NK-92 (cell line): ENCODE results near the gene PNLDC1.
"Not testable (repeated sequence)": the region's sequence is repeated elsewhere in the genome, so short reads cannot be mapped to it uniquely, and the experiment has no call there.

ENCODE experiments used
- DNase-seq: peaks from one replicate; lab custom pipeline; 2025; ENCODE audit not compliant: unreplicated experiment; lab: John Stamatoyannopoulos, UW

Gene PNLDC1

GRCh38 chr6:159817951-159818739, 18.1 kb downstream of the PNLDC1 start:
- no peak for DNase-seq

- no peak for DNase-seq
Observed at GRCh38 chr6:159819098-159819497, 19.0 kb downstream of the PNLDC1 start.

GRCh38 chr6:159819932-159820640, 20.0 kb downstream of the PNLDC1 start:
- DNase-seq = no peak

- DNase-seq = no peak
Observed at GRCh38 chr6:159821122-159821521, 21.0 kb downstream of the PNLDC1 start.

GRCh38 chr6:159821726-159822125, 21.6 kb downstream of the PNLDC1 start:
- DNase-seq = no peak

GRCh38 chr6:159823953-159824352, 23.9 kb downstream of the PNLDC1 start:
- DNase-seq = no peak

GRCh38 chr6:159824690-159825089, 24.6 kb downstream of the PNLDC1 start:
- DNase-seq = not testable (repeated sequence)

- no peak for DNase-seq
Observed at GRCh38 chr6:159826004-159826403, 25.9 kb downstream of the PNLDC1 start.

GRCh38 chr6:159826968-159827647, 27.0 kb downstream of the PNLDC1 start:
- no peak for DNase-seq

GRCh38 chr6:159828074-159828473, 28.0 kb downstream of the PNLDC1 start:
- no peak for DNase-seq

GRCh38 chr6:159829526-159829925, 29.4 kb downstream of the PNLDC1 start:
- DNase-seq = no peak

GRCh38 chr6:159830501-159831372, 30.7 kb downstream of the PNLDC1 start:
- DNase-seq = no peak

- no peak for DNase-seq
Observed at GRCh38 chr6:159831373-159831679, 31.2 kb downstream of the PNLDC1 start.

GRCh38 chr6:159832946-159833345, 32.9 kb downstream of the PNLDC1 start:
- no peak for DNase-seq

GRCh38 chr6:159833556-159833955, 33.5 kb downstream of the PNLDC1 start:
- DNase-seq = no peak

GRCh38 chr6:159833997-159834603, 34.0 kb downstream of the PNLDC1 start:
- DNase-seq = no peak

- no peak for DNase-seq
Observed at GRCh38 chr6:159836718-159837490, 36.8 kb downstream of the PNLDC1 start.

GRCh38 chr6:159837511-159837910, 37.4 kb downstream of the PNLDC1 start:
- DNase-seq = no peak

GRCh38 chr6:159838020-159838744, 38.1 kb downstream of the PNLDC1 start:
- no peak for DNase-seq
